GM19463 (cell line): ENCODE results near the gene AMD1.

Experiments
- ATAC-seq: cut with Tn5 transposase; IDR thresholded peaks from one replicate; pipeline ENCODE4 v1.9.1; 2021; ENCODE audit warnings: mild to moderate bottlenecking, moderate library complexity; ENCODE audit not compliant: unreplicated experiment

The AMD1 gene

DNA sequence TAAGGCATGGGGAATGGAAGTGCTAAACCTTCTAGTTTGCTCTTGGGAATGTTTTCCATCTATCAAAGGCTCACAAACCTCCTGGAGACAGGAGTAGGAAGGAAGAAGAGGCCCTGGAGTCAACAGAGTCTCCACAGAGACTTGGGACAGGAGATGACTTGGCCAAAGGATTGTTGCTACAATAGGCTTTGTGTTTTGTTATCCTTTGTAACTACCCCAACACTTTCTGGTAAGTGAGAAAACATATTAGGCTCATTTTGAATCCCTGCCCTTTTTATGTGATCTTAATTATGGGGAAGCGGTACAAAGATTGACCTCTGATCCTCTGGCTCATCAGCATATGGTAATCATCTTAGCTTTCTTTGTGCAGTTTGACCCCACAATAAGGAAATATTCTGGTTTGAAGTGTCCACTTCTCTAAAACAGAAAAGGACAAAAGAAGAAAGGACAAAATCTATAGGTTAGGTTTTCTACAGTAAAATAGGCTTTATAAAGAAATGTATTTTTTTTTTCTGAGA is 59.9 kb downstream of the AMD1 start:
- no peak for ATAC-seq

DNA sequence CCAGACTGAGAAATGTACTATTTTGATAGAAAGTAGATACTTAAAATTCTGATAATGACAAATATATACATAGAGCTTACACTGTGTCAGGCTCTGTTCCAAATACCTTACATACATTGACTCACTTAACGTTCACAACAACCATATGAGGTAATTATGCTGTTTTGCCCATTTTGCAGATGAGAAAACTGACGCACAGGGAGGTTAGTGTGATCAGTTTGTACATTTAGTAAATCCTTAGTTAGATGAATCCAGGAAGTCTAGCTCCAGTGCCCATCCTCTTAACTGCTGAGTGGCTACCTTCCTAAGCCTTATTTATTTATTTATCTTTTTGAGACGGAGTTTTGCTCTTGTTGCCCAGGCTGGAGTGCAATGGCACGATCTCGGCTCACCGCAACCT is 60.6 kb downstream of the AMD1 start:
- ATAC-seq, result no peak

DNA sequence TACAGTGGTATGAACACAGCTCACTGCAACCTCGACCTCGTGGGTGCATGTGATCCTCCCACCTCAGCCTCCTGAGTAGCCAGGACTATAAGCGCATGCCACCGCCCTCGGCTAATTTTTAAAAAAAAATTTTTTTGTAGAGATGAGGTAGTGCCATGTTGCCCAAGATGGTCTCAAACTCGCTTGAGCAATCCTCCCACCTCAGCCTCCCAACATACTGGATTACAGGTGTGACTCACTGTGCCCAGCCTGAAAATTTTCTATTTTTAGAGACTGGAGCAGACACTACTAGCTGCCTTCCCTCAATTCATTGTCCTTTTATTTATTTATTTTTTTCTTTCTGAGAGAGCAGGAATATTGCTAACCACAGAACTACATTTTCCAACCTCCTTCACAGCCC is 63.6 kb downstream of the AMD1 start:
- ATAC-seq, result no peak

DNA sequence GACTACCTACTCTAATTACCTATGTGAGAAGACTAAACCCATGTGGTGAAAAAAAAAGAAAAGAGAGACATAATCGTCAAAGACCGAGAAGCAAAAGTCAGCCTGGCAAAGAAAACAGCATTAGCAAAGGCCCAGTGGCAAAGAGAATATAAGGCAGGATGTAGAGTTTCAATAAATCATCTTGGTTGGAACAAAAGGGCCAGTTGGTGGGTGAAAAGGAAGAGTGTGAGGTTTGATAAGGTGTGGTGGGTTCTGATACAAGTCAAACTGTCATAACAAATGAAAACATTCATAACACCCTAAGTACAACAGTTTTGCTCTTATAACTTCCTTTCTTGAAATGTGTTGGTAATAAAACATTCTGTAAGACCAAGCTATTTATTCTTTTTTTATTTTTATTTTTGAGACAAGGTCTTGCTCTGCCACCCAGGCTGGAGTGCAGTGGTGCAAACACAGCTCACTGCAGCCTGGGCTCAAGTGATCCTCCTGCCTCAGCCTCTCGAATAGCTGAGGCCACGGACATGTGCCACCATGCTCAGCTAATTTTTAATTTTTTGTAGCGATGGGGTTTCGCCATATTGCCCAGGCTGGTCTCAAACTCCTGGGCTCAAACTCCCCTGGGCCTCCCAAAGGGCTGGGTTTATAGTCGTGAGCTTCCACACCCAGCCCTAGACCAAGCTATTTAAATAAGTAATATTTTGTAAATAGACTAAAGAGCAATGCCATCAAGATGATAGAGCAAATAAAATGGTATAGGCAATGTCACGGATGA is 65.0 kb downstream of the AMD1 start:
- ATAC-seq, result no peak

DNA sequence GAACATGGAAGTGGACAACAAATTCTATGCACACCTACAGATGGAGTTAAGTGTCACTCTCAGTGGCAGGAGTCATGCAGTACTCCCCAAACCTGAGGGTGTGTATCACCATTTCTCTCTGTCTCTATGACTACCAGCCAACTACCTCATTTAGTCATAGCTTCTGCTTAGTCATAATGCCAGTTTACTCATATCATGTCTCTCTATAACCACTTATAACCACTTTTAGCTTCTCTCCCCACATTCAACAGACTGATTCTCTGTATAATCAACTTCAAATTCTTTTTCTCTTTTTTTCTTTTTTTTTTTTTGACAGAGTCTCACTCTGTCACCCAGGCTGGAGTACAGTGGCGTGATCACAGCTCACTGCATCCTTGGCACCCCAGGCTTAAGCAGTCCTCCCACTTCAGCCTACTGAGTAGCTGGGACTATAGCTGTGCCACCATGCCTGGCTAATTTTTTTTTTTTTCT is 70.1 kb downstream of the AMD1 start:
- ATAC-seq, result peak; percentile 99
